HEK293 (cell line): Measurements from ENCODE around the gene UXS1.

Source experiments
- CTCF ChIA-PET: fragments of 350-600 bp; formaldehyde crosslinking; extraction: SDS; loops from one replicate; lab custom pipeline; 2021; ENCODE audit warnings: antibody characterized with exemption; lab: Yijun Ruan, JAX
- POLR2A ChIA-PET: fragments of 300-600 bp; formaldehyde crosslinking; extraction: SDS; loops from one replicate; lab custom pipeline; 2020; ENCODE audit warnings: antibody characterized with exemption, inconsistent platforms; lab: Yijun Ruan, JAX
- H3K27ac ChIP-seq: fragments of 200-500 bp; sonication (Bioruptor generic); 2 replicates; pipeline ENCODE4 v1.5.1; 2014; ENCODE audit warnings: low read depth, low read length, control low read depth, inconsistent platforms; ENCODE audit errors: extremely low read depth
- H3K36me3 ChIP-seq, 2 experiments: fragments of 200-500 bp in 1 of 2; sonication (Bioruptor generic) in 1 of 2; 1 replicate in 1 of 2; 2 replicates in 1 of 2; pipeline ENCODE4 v1.5.1; 2014 to 2017; ENCODE audit warnings: inconsistent platforms in 2 of 2, low read length in 2 of 2; ENCODE audit not compliant: control insufficient read depth in 2 of 2, insufficient read depth in 1 of 2
- H3K4me1 ChIP-seq: fragments of 200-500 bp; sonication (Bioruptor generic); 2 replicates; pipeline ENCODE4 v1.5.1; 2014; ENCODE audit warnings: mild to moderate bottlenecking, low read length, inconsistent platforms; ENCODE audit not compliant: control insufficient read depth, insufficient read depth
- H3K4me3 ChIP-seq: 2 replicates; pipeline ENCODE4 v1.5.1; 2011; ENCODE audit warnings: low read depth, mild to moderate bottlenecking, control low read depth, low read length, moderate library complexity
- H3K9me3 ChIP-seq: fragments of 200-500 bp; sonication (Bioruptor generic); 2 replicates; pipeline ENCODE4 v1.5.1; 2014; ENCODE audit warnings: low read depth, low read length, inconsistent platforms; ENCODE audit not compliant: control insufficient read depth, insufficient read depth
- EGR2 ChIP-seq: fragments of 450-650 bp; formaldehyde crosslinking; IDR thresholded peaks from 2 replicates; pipeline ENCODE4 v1.5.1; 2016; ENCODE audit warnings: low read depth, missing biosample characterization, missing genetic modification characterization
- GFI1B ChIP-seq: fragments of 450-650 bp; formaldehyde crosslinking; IDR thresholded peaks from 2 replicates; pipeline ENCODE4 v1.5.1; 2016; ENCODE audit warnings: missing biosample characterization, missing genetic modification characterization
- KLF9 ChIP-seq: fragments of 450-650 bp; formaldehyde crosslinking; IDR thresholded peaks from 2 replicates; pipeline ENCODE4 v1.5.1; 2016; ENCODE audit warnings: missing biosample characterization, missing genetic modification characterization, low read depth
- ZBTB1 ChIP-seq: fragments of 450-650 bp; formaldehyde crosslinking; IDR thresholded peaks from 2 replicates; pipeline ENCODE4 v1.5.1; 2016; ENCODE audit warnings: missing biosample characterization, missing genetic modification characterization
- ZNF133 ChIP-seq: fragments of 450-650 bp; formaldehyde crosslinking; IDR thresholded peaks from 2 replicates; pipeline ENCODE4 v1.5.1; 2016; ENCODE audit warnings: missing biosample characterization, missing genetic modification characterization
- ZNF146 ChIP-seq: fragments of 450-650 bp; formaldehyde crosslinking; IDR thresholded peaks from 2 replicates; pipeline ENCODE4 v1.5.1; 2016; ENCODE audit warnings: missing biosample characterization, missing genetic modification characterization
- ZNF19 ChIP-seq: fragments of 450-650 bp; formaldehyde crosslinking; IDR thresholded peaks from 2 replicates; pipeline ENCODE4; 2016; ENCODE audit warnings: missing biosample characterization, missing genetic modification characterization, low read depth
- ZNF239 ChIP-seq: fragments of 450-650 bp; formaldehyde crosslinking; IDR thresholded peaks from 2 replicates; pipeline ENCODE4 v1.5.1; 2016; ENCODE audit warnings: missing biosample characterization, missing genetic modification characterization
- ZNF266 ChIP-seq: fragments of 450-650 bp; formaldehyde crosslinking; IDR thresholded peaks from 2 replicates; pipeline ENCODE4 v1.5.1; 2016; ENCODE audit warnings: missing biosample characterization, missing genetic modification characterization, low read depth
- ZNF423 ChIP-seq: fragments of 450-650 bp; formaldehyde crosslinking; IDR thresholded peaks from 2 replicates; pipeline ENCODE4 v1.5.1; 2016; ENCODE audit warnings: missing biosample characterization, missing genetic modification characterization
- ZNF610 ChIP-seq: fragments of 450-650 bp; formaldehyde crosslinking; IDR thresholded peaks from 2 replicates; pipeline ENCODE4 v1.5.1; 2016; ENCODE audit warnings: missing biosample characterization, missing genetic modification characterization, borderline replicate concordance
- ZNF707 ChIP-seq: fragments of 450-650 bp; formaldehyde crosslinking; IDR thresholded peaks from 2 replicates; pipeline ENCODE4 v1.5.1; 2016; ENCODE audit warnings: missing biosample characterization, missing genetic modification characterization
- ZNF76 ChIP-seq: fragments of 450-650 bp; formaldehyde crosslinking; IDR thresholded peaks from 2 replicates; pipeline ENCODE4; 2016; ENCODE audit warnings: low read depth, missing biosample characterization, missing genetic modification characterization, borderline replicate concordance
- ZSCAN16 ChIP-seq: fragments of 450-650 bp; formaldehyde crosslinking; IDR thresholded peaks from 2 replicates; pipeline ENCODE4 v1.5.1; 2016; ENCODE audit warnings: missing biosample characterization, missing genetic modification characterization
- TF ChIP-seq, protein P1 (sequence below): fragments of 450-650 bp; formaldehyde crosslinking; IDR thresholded peaks from 2 replicates; pipeline ENCODE4 v1.5.1; 2016; ENCODE audit warnings: missing biosample characterization, missing genetic modification characterization, borderline replicate concordance
- TF ChIP-seq, protein P2 (sequence below): fragments of 450-650 bp; formaldehyde crosslinking; IDR thresholded peaks from 2 replicates; pipeline ENCODE4 v1.5.1; 2017; ENCODE audit warnings: missing biosample characterization, missing genetic modification characterization
- TF ChIP-seq, protein P3 (sequence below): fragments of 450-650 bp; formaldehyde crosslinking; conservative IDR thresholded peaks from 2 replicates; pipeline ENCODE4 v1.5.1; 2016; ENCODE audit warnings: low read depth, missing biosample characterization, missing genetic modification characterization
- TF ChIP-seq, protein P4 (sequence below): fragments of 450-650 bp; formaldehyde crosslinking; IDR thresholded peaks from 2 replicates; pipeline ENCODE4 v1.5.1; 2017; ENCODE audit warnings: missing biosample characterization, missing genetic modification characterization

The UXS1 gene

DNA sequence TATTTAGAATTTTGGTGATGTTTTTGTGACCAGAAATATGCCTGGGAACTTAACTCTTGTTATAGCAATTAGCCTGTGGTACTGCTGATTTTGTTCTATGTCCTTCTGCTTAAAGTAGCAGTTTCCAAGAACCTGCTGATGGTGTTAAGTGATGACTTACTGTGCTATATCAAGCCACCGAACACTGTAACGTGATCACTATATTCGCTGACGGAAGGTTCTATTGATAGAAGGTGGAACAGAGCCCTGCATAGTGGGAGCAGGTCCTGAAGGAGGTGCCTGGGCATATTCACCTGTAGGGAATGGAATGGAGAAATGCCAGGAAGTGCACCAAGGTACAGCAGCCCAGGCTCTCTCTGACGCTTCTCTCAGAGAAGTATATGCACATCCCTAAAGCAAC lies 76.8 kb downstream of the UXS1 start:
- Histone ChIP-seq H3K36me3 (peaks cover 0 to 68% of the 10 kb centered on the region in 2 experiments; a peak in 1 of 3 replicates), H3K9me3 (no peaks in the 10 kb centered on the region), H3K4me3 (no peak overlapping the region), H3K27ac (no peak overlapping the region), H3K4me1 (no peaks in the 10 kb centered on the region)
- CTCF ChIA-PET: interaction anchor here (1.5 kb wide), 1 partner anchor 12 kb away, joined by 6 read pairs; no protein-coding TSS in a partner anchor
- POLR2A ChIA-PET: no interaction called here
- no peak for TF ChIP-seq ZNF610 (tag by site-specific recombination)
- TF ChIP-seq, protein P1, sequence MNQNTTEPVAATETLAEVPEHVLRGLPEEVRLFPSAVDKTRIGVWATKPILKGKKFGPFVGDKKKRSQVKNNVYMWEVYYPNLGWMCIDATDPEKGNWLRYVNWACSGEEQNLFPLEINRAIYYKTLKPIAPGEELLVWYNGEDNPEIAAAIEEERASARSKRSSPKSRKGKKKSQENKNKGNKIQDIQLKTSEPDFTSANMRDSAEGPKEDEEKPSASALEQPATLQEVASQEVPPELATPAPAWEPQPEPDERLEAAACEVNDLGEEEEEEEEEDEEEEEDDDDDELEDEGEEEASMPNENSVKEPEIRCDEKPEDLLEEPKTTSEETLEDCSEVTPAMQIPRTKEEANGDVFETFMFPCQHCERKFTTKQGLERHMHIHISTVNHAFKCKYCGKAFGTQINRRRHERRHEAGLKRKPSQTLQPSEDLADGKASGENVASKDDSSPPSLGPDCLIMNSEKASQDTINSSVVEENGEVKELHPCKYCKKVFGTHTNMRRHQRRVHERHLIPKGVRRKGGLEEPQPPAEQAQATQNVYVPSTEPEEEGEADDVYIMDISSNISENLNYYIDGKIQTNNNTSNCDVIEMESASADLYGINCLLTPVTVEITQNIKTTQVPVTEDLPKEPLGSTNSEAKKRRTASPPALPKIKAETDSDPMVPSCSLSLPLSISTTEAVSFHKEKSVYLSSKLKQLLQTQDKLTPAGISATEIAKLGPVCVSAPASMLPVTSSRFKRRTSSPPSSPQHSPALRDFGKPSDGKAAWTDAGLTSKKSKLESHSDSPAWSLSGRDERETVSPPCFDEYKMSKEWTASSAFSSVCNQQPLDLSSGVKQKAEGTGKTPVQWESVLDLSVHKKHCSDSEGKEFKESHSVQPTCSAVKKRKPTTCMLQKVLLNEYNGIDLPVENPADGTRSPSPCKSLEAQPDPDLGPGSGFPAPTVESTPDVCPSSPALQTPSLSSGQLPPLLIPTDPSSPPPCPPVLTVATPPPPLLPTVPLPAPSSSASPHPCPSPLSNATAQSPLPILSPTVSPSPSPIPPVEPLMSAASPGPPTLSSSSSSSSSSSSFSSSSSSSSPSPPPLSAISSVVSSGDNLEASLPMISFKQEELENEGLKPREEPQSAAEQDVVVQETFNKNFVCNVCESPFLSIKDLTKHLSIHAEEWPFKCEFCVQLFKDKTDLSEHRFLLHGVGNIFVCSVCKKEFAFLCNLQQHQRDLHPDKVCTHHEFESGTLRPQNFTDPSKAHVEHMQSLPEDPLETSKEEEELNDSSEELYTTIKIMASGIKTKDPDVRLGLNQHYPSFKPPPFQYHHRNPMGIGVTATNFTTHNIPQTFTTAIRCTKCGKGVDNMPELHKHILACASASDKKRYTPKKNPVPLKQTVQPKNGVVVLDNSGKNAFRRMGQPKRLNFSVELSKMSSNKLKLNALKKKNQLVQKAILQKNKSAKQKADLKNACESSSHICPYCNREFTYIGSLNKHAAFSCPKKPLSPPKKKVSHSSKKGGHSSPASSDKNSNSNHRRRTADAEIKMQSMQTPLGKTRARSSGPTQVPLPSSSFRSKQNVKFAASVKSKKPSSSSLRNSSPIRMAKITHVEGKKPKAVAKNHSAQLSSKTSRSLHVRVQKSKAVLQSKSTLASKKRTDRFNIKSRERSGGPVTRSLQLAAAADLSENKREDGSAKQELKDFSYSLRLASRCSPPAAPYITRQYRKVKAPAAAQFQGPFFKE (tag by site-specific recombination): no peak
- TF ChIP-seq, protein P2, sequence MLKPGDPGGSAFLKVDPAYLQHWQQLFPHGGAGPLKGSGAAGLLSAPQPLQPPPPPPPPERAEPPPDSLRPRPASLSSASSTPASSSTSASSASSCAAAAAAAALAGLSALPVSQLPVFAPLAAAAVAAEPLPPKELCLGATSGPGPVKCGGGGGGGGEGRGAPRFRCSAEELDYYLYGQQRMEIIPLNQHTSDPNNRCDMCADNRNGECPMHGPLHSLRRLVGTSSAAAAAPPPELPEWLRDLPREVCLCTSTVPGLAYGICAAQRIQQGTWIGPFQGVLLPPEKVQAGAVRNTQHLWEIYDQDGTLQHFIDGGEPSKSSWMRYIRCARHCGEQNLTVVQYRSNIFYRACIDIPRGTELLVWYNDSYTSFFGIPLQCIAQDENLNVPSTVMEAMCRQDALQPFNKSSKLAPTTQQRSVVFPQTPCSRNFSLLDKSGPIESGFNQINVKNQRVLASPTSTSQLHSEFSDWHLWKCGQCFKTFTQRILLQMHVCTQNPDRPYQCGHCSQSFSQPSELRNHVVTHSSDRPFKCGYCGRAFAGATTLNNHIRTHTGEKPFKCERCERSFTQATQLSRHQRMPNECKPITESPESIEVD (tag by site-specific recombination): no peak
- TF ChIP-seq, protein P3, sequence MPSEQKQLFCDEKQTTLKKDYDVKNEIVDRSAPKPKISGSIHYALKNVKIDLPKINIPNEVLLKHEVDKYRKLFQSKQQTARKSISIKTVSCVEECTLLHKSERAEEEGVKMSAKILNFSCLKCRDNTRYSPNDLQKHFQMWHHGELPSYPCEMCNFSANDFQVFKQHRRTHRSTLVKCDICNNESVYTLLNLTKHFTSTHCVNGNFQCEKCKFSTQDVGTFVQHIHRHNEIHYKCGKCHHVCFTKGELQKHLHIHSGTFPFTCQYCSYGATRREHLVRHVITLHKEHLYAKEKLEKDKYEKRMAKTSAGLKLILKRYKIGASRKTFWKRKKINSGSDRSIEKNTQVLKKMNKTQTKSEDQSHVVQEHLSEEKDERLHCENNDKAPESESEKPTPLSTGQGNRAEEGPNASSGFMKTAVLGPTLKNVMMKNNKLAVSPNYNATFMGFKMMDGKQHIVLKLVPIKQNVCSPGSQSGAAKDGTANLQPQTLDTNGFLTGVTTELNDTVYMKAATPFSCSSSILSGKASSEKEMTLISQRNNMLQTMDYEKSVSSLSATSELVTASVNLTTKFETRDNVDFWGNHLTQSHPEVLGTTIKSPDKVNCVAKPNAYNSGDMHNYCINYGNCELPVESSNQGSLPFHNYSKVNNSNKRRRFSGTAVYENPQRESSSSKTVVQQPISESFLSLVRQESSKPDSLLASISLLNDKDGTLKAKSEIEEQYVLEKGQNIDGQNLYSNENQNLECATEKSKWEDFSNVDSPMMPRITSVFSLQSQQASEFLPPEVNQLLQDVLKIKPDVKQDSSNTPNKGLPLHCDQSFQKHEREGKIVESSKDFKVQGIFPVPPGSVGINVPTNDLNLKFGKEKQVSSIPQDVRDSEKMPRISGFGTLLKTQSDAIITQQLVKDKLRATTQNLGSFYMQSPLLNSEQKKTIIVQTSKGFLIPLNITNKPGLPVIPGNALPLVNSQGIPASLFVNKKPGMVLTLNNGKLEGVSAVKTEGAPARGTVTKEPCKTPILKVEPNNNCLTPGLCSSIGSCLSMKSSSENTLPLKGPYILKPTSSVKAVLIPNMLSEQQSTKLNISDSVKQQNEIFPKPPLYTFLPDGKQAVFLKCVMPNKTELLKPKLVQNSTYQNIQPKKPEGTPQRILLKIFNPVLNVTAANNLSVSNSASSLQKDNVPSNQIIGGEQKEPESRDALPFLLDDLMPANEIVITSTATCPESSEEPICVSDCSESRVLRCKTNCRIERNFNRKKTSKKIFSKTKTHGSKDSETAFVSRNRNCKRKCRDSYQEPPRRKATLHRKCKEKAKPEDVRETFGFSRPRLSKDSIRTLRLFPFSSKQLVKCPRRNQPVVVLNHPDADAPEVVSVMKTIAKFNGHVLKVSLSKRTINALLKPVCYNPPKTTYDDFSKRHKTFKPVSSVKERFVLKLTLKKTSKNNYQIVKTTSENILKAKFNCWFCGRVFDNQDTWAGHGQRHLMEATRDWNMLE (tag by site-specific recombination): no peak
- no peak for TF ChIP-seq ZNF76 (tag by site-specific recombination)
- no peak for TF ChIP-seq ZNF19 (tag by site-specific recombination)
- TF ChIP-seq EGR2 (tag by site-specific recombination): no peak
- no peak for TF ChIP-seq ZSCAN16 (tag by site-specific recombination)
- no peak for TF ChIP-seq GFI1B (tag by site-specific recombination)
- no peak for TF ChIP-seq ZNF239
- TF ChIP-seq ZNF266 (tag by site-specific recombination): no peak
- TF ChIP-seq ZNF146 (tag by site-specific recombination): no peak
- TF ChIP-seq ZNF707 (tag by site-specific recombination): no peak
- TF ChIP-seq KLF9: no peak
- TF ChIP-seq ZNF423 (tag by site-specific recombination): no peak
- no peak for TF ChIP-seq ZNF133
- no peak for TF ChIP-seq ZBTB1
- TF ChIP-seq, protein P4, sequence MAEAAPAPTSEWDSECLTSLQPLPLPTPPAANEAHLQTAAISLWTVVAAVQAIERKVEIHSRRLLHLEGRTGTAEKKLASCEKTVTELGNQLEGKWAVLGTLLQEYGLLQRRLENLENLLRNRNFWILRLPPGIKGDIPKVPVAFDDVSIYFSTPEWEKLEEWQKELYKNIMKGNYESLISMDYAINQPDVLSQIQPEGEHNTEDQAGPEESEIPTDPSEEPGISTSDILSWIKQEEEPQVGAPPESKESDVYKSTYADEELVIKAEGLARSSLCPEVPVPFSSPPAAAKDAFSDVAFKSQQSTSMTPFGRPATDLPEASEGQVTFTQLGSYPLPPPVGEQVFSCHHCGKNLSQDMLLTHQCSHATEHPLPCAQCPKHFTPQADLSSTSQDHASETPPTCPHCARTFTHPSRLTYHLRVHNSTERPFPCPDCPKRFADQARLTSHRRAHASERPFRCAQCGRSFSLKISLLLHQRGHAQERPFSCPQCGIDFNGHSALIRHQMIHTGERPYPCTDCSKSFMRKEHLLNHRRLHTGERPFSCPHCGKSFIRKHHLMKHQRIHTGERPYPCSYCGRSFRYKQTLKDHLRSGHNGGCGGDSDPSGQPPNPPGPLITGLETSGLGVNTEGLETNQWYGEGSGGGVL (tag by site-specific recombination): no peak
